Measurements from ENCODE around the gene WWOX.

The WWOX gene

GRCh38 chr16:78985716-78986605, 886.5 kb downstream of the WWOX start:
- no peak overlapping the region for H3K9ac ChIP-seq
- H3K79me2 ChIP-seq (ENCODE audit: insufficient read depth, low read depth), result no peaks in the 10 kb centered on the region
- H2AFZ ChIP-seq (ENCODE audit: low read depth), result no peak overlapping the region
- no peak for TF ChIP-seq CTCF (conservative IDR thresholded peaks at IDR 0.05; ENCODE audit: low read depth, low read length)
- no peaks in the 10 kb centered on the region for H3K36me3 ChIP-seq (ENCODE audit: insufficient read depth)
- no peaks in the 10 kb centered on the region for H3K27me3 ChIP-seq (ENCODE audit: insufficient read depth, low read depth)
- H3K4me3 ChIP-seq (IDR thresholded peaks at IDR 0.05; ENCODE audit: insufficient read depth, low read depth, low read length), result no peak overlapping the region
- H3K4me1 ChIP-seq (ENCODE audit: low read depth, poor library complexity, severe bottlenecking), result no peaks in the 10 kb centered on the region
- H3K4me2 ChIP-seq, result no peak overlapping the region
- no peak overlapping the region for H3K27ac ChIP-seq
- H4K20me1 ChIP-seq (ENCODE audit: insufficient read depth), result no peaks in the 10 kb centered on the region

GRCh38 chr16:78987666-78988065, 888.2 kb downstream of the WWOX start:
- Histone ChIP-seq H2AFZ (ENCODE audit: low read depth) (no peak overlapping the region), H3K4me1 (ENCODE audit: low read depth, poor library complexity, severe bottlenecking) (no peaks in the 10 kb centered on the region), H3K27ac (no peak overlapping the region), H3K4me3 (IDR thresholded peaks at IDR 0.05; ENCODE audit: insufficient read depth, low read depth, low read length) (no peak overlapping the region), H3K36me3 (ENCODE audit: insufficient read depth) (no peaks in the 10 kb centered on the region), H3K9ac (no peak overlapping the region), H4K20me1 (ENCODE audit: insufficient read depth) (no peaks in the 10 kb centered on the region), H3K79me2 (ENCODE audit: insufficient read depth, low read depth) (no peaks in the 10 kb centered on the region), H3K27me3 (ENCODE audit: insufficient read depth, low read depth) (no peaks in the 10 kb centered on the region), H3K4me2 (no peak overlapping the region)
- no peak for TF ChIP-seq CTCF (conservative IDR thresholded peaks at IDR 0.05; ENCODE audit: low read depth, low read length)

- Histone ChIP-seq H3K79me2 (ENCODE audit: insufficient read depth, low read depth) (no peaks in the 10 kb centered on the region), H3K27ac (no peak overlapping the region), H3K4me2 (no peak overlapping the region), H3K27me3 (ENCODE audit: insufficient read depth, low read depth) (no peaks in the 10 kb centered on the region), H2AFZ (ENCODE audit: low read depth) (no peak overlapping the region), H3K4me3 (IDR thresholded peaks at IDR 0.05; ENCODE audit: insufficient read depth, low read depth, low read length) (no peak overlapping the region), H3K9ac (no peak overlapping the region), H3K4me1 (ENCODE audit: low read depth, poor library complexity, severe bottlenecking) (no peaks in the 10 kb centered on the region), H3K36me3 (ENCODE audit: insufficient read depth) (no peaks in the 10 kb centered on the region), H4K20me1 (ENCODE audit: insufficient read depth) (no peaks in the 10 kb centered on the region)
- TF ChIP-seq CTCF (conservative IDR thresholded peaks at IDR 0.05; ENCODE audit: low read depth, low read length), result no peak
These were observed 889.0 kb downstream of the WWOX start for GRCh38 chr16:78988361-78988969.

GRCh38 chr16:78990309-78990701, 890.9 kb downstream of the WWOX start:
- Histone ChIP-seq H3K27me3 (ENCODE audit: insufficient read depth, low read depth) (no peaks in the 10 kb centered on the region), H3K79me2 (ENCODE audit: insufficient read depth, low read depth) (no peaks in the 10 kb centered on the region), H3K4me1 (ENCODE audit: low read depth, poor library complexity, severe bottlenecking) (no peaks in the 10 kb centered on the region), H3K27ac (no peak overlapping the region), H3K4me3 (IDR thresholded peaks at IDR 0.05; ENCODE audit: insufficient read depth, low read depth, low read length) (no peak overlapping the region), H4K20me1 (ENCODE audit: insufficient read depth) (no peaks in the 10 kb centered on the region), H3K4me2 (no peak overlapping the region), H3K9ac (no peak overlapping the region), H2AFZ (ENCODE audit: low read depth) (no peak overlapping the region), H3K36me3 (ENCODE audit: insufficient read depth) (no peaks in the 10 kb centered on the region)
- no peak for TF ChIP-seq CTCF (conservative IDR thresholded peaks at IDR 0.05; ENCODE audit: low read depth, low read length)

Measured in KMS-11 (cell line).